D341Med (cell line): ENCODE data around the gene VIPR2.
"Not testable (repeated sequence)": the region's sequence is repeated elsewhere in the genome, so short reads cannot be mapped to it uniquely, and the experiment has no call there.

ENCODE experiments used
- DNase-seq: peaks from one replicate; pipeline ENCODE4 v3.0.0; 2012; ENCODE audit warnings: low spot score

Gene VIPR2

GRCh38 chr7:159138508-159138907, 6.2 kb downstream of the VIPR2 start:
- no peak for DNase-seq

- DNase-seq: no peak
Measured at GRCh38 chr7:159137906-159138305, 6.8 kb downstream of the VIPR2 start.

- DNase-seq: no peak
Measured at GRCh38 chr7:159136846-159137245, 7.8 kb downstream of the VIPR2 start.

- no peak for DNase-seq
Measured at GRCh38 chr7:159136442-159136841, 8.2 kb downstream of the VIPR2 start.

- DNase-seq: no peak
Measured at GRCh38 chr7:159136013-159136412, 8.7 kb downstream of the VIPR2 start.

- DNase-seq: not testable (repeated sequence)
Measured at GRCh38 chr7:159132670-159133443, 11.8 kb downstream of the VIPR2 start.

- no peak for DNase-seq
Measured at GRCh38 chr7:159130820-159131219, 13.8 kb downstream of the VIPR2 start.

GRCh38 chr7:159130199-159130775, 14.4 kb downstream of the VIPR2 start:
- no peak for DNase-seq

- no peak for DNase-seq
Measured at GRCh38 chr7:159128767-159129166, 15.9 kb downstream of the VIPR2 start.

GRCh38 chr7:159127691-159128642, 16.7 kb downstream of the VIPR2 start:
- DNase-seq: no peak

GRCh38 chr7:159126311-159127260, 18.1 kb downstream of the VIPR2 start:
- DNase-seq: no peak

GRCh38 chr7:159125955-159126270, 18.8 kb downstream of the VIPR2 start:
- no peak for DNase-seq

- DNase-seq: no peak
Measured at GRCh38 chr7:159125104-159125954, 19.3 kb downstream of the VIPR2 start.

GRCh38 chr7:159123793-159124192, 20.9 kb downstream of the VIPR2 start:
- DNase-seq: not testable (repeated sequence)

GRCh38 chr7:159123294-159123693, 21.4 kb downstream of the VIPR2 start:
- not testable (repeated sequence) for DNase-seq

GRCh38 chr7:159122276-159122675, 22.4 kb downstream of the VIPR2 start:
- DNase-seq: no peak

- no peak for DNase-seq
Measured at GRCh38 chr7:159121476-159121875, 23.2 kb downstream of the VIPR2 start.

- no peak for DNase-seq
Measured at GRCh38 chr7:159121068-159121467, 23.6 kb downstream of the VIPR2 start.

GRCh38 chr7:159120540-159120919, 24.1 kb downstream of the VIPR2 start:
- no peak for DNase-seq

- DNase-seq: no peak
Measured at GRCh38 chr7:159119851-159120539, 24.7 kb downstream of the VIPR2 start.
